NB4 (cell line): ENCODE data around the gene MAPK8IP3.

Source experiments
- DNase-seq: peaks from one replicate; pipeline ENCODE4 v3.0.0; 2010; ENCODE audit warnings: low read depth
- H3K4me3 ChIP-seq: one replicate; pipeline ENCODE4 v1.5.1; 2011; ENCODE audit warnings: mild to moderate bottlenecking, low read depth, low read length, moderate library complexity
- CTCF ChIP-seq: IDR thresholded peaks from one replicate; pipeline ENCODE4 v1.5.1; 2012; ENCODE audit warnings: low read depth, low read length
- MAX ChIP-seq: IDR thresholded peaks from 2 replicates; pipeline ENCODE4 v1.6.1; 2011; ENCODE audit warnings: low read depth, low read length
- MYC ChIP-seq: IDR thresholded peaks from 2 replicates; pipeline ENCODE4 v1.6.1; 2011; ENCODE audit warnings: low read depth, low read length
- POLR2A ChIP-seq: IDR thresholded peaks from 2 replicates; pipeline ENCODE4 v1.6.1; 2011; ENCODE audit warnings: mild to moderate bottlenecking; ENCODE audit not compliant: insufficient read length; ENCODE audit errors: extremely low read depth

MAPK8IP3 gene

DNA sequence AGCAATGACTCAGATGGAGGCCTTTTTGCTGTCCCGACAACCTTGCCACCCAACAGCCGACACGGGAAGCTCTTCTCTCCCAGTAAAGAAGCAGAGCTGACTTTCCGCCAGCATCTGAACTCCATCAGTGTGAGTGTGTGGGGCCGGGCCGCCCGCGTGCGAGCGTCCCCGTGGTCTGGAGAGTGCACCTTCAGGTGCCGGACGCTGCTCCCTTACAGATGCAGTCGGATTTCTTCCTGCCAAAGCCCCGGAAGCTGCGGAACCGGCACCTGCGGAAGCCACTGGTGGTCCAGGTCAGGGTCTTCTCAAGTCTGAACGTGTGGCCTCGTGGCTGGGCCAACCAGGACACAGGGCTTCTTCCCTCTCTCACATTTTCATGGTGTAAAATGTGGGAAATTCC is 43.5 kb upstream of the MAPK8IP3 start:
- DNase-seq = no peak

DNA sequence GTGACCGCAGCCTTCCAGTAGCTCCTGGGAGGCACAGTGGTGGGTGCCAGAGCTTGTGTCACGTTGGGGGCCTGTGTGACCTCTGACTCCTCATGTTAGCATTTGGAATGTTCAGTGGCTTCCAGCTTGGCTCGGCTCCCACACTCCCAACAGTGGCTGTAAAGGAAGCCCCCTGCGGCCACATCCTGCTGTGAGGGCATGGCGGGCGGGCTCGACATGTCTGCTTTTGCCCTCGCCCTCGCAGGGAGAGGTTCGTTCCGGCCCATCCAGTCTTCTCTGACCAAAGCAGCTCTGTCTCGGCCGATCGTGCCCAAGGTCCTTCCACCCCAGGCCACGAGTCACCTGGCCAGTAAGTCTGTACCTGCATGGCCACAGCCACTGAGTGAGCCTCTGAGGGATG is 40.2 kb upstream of the MAPK8IP3 start:
- no peak for TF ChIP-seq MAX
- no peak for TF ChIP-seq POLR2A
- no peak for TF ChIP-seq CTCF
- no peak for TF ChIP-seq MYC
- no peak for DNase-seq
- no peak overlapping the region for H3K4me3 ChIP-seq

More for the DNA sequence above, 43.5 kb upstream of the MAPK8IP3 start:
- H3K4me3 ChIP-seq = no peak overlapping the region
- no peak for TF ChIP-seq POLR2A
- TF ChIP-seq CTCF = no peak
- TF ChIP-seq MYC = no peak
- no peak for TF ChIP-seq MAX

DNA sequence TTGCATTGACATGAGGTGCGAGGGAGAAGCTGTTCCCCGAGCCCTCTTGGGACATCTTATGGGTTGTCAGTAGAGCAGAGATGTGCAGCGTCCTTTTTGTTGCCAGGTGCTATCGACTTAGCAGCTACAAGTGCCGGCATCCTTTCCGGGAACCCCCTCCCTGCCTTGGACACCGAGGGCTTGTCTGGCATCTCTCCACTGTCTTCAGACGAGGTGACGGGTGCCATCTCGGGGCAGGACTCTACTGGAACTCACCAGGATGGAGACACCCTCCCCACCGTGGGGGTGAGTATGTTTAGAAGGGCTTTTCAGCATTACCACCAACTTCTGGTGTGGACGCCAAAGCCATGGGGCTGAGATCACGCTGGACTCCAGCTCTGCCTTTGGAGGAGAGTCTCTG is 39.7 kb upstream of the MAPK8IP3 start:
- TF ChIP-seq MYC = no peak
- TF ChIP-seq POLR2A = no peak
- no peak for TF ChIP-seq CTCF
- no peak for TF ChIP-seq MAX
- H3K4me3 ChIP-seq = no peak overlapping the region
- no peak for DNase-seq

GRCh38 chr16:1667271-1667670 is 38.7 kb upstream of the MAPK8IP3 start:
- H3K4me3 ChIP-seq = no peak overlapping the region
- no peak for TF ChIP-seq POLR2A
- no peak for TF ChIP-seq MYC
- TF ChIP-seq MAX = no peak
- TF ChIP-seq CTCF = no peak
- DNase-seq = no peak

GRCh38 chr16:1667916-1668315 is 38.1 kb upstream of the MAPK8IP3 start:
- no peak overlapping the region for H3K4me3 ChIP-seq
- TF ChIP-seq MAX (no peak), POLR2A (no peak), CTCF (no peak), MYC (no peak)
- no peak for DNase-seq

DNA sequence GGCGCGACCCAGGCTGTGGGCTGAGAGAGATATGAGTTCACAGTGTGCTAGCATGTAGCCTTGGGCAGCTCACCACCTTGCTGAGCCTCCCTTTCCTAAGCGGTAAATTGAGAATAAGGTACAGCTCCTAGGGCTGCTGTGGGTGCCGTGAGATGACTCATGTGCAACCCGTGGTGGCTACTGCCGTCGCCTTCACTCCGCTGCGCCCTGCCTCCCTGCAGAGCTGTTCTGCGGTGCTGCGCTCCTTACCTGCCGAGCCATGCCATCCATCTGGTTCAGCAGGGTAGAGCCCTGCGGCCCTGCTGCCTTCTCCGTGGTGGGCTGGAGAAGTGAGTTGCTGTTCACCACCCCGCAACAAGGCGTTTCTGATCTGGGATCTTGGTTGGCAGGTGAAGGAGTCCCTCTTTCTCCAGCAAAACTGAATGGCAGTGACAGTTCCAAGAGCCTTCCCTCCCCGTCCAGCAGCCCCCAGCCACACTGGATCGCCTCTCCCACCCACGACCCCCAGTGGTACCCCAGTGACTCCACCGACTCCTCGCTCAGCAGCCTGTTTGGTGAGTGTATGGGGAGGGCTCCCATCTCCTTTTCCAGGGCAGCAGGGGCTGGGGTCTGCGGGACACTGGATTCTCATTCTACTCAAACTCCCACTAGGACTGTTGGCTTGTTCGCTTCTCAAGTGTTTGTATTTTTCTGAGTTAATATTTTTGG is 37.2 kb upstream of the MAPK8IP3 start:
- no peak overlapping the region for H3K4me3 ChIP-seq
- no peak for TF ChIP-seq MYC
- no peak for TF ChIP-seq CTCF
- TF ChIP-seq MAX = no peak
- no peak for TF ChIP-seq POLR2A
- no peak for DNase-seq
